Suprapubic skin (tissue), 4 donors: ENCODE measurements around the gene MOGAT3. TPM values are rescaled to one million over a fixed set of nuclear protein-coding genes. Genes with fewer than 3 reads are reported as not detected.

ENCODE experiments used
- DNase-seq, 2 donors: peaks; one replicate each; pipeline ENCODE4 v3.0.0-alpha.2; 2019; ENCODE audit warnings: low spot score in 2 of 2
- H3K27ac ChIP-seq: fragments of 200-600 bp; sonication (generic); one replicate; pipeline ENCODE4 v1.5.1; 2019
- H3K27me3 ChIP-seq: fragments of 200-600 bp; sonication (generic); one replicate; pipeline ENCODE4 v1.5.1; 2019
- H3K36me3 ChIP-seq: fragments of 200-600 bp; sonication (generic); one replicate; pipeline ENCODE4 v1.5.1; 2019
- H3K4me1 ChIP-seq: fragments of 200-600 bp; sonication (generic); one replicate; pipeline ENCODE4 v1.5.1; 2019
- H3K4me3 ChIP-seq: fragments of 200-600 bp; sonication (generic); one replicate; pipeline ENCODE4 v1.5.1; 2019; ENCODE audit warnings: mild to moderate bottlenecking
- H3K9me3 ChIP-seq: fragments of 200-600 bp; sonication (generic); one replicate; pipeline ENCODE4 v1.5.1; 2019
- CTCF ChIP-seq, 2 donors: fragments of 200-600 bp in 1 of 2; fragments of 450-650 bp in 1 of 2; sonication (generic) in 1 of 2; IDR thresholded peaks; one replicate each; pipeline ENCODE4 v1.5.1; 2016 to 2019; ENCODE audit warnings: antibody characterized with exemption in 2 of 2, mild to moderate bottlenecking in 1 of 2, moderate library complexity in 1 of 2
- EP300 ChIP-seq: sonication (generic); formaldehyde crosslinking; IDR thresholded peaks from one replicate; pipeline ENCODE4 v1.6.1; 2017; ENCODE audit warnings: antibody characterized with exemption
- POLR2A ChIP-seq, 2 donors: fragments of 450-650 bp; IDR thresholded peaks; one replicate each; pipeline ENCODE4 v1.6.1; 2017; ENCODE audit warnings: antibody characterized with exemption in 2 of 2, mild to moderate bottlenecking in 2 of 2, moderate library complexity in 2 of 2
- POLR2AphosphoS5 ChIP-seq, 3 donors: sonication (generic); formaldehyde crosslinking; IDR thresholded peaks; one replicate each; pipeline ENCODE4 v1.6.1; 2017; ENCODE audit warnings: antibody characterized with exemption in 3 of 3
- WGBS: methylation state at CpG from one replicate; pipeline ENCODE4 v1.1.5; 2018; 5-methylcytosine and 5-hydroxymethylcytosine counted together
- total RNA-seq, 4 donors: library from RNA; depleted of rRNA; stranded (reverse); fragments of >200 nt; gene quantifications; one replicate each; pipeline ENCODE4 v1.1.0, GENCODE V29; 2016

Gene MOGAT3
- total RNA-seq, 4 donors from 2014 or later = not detected

GRCh38 chr7:101171442-101171837 is 29.4 kb downstream of the MOGAT3 start:
- WGBS = 3% methylated on average over 12 of the region's 13 CpGs
- Histone ChIP-seq H3K36me3 (no peaks in the 10 kb centered on the region), H3K9me3 (no peaks in the 10 kb centered on the region), H3K4me3 (no peak overlapping the region), H3K27me3 (peaks cover 100% of the 10 kb centered on the region), H3K27ac (no peak overlapping the region), H3K4me1 (peaks cover 51% of the 10 kb centered on the region)
- TF ChIP-seq EP300 = no peak
- TF ChIP-seq POLR2A (IDR thresholded peaks at IDR 0.05) = no peak
- TF ChIP-seq POLR2AphosphoS5 (IDR thresholded peaks at IDR 0.05) = no peak
- no peak for TF ChIP-seq CTCF (IDR thresholded peaks at IDR 0.05)
- no peak for DNase-seq

GRCh38 chr7:101170617-101171441 is 30.0 kb downstream of the MOGAT3 start:
- DNase-seq = no peak
- 2% methylated on average over 17 of the region's 17 CpGs for WGBS
- no peak overlapping the region for H3K4me3 ChIP-seq
- no peak for TF ChIP-seq EP300
- TF ChIP-seq POLR2A (IDR thresholded peaks at IDR 0.05) = no peak
- no peak for TF ChIP-seq POLR2AphosphoS5 (IDR thresholded peaks at IDR 0.05)
- TF ChIP-seq CTCF (IDR thresholded peaks at IDR 0.05) = no peak
- H3K27me3 ChIP-seq = peaks cover 100% of the 10 kb centered on the region
- H3K27ac ChIP-seq = no peak overlapping the region
- H3K9me3 ChIP-seq = no peaks in the 10 kb centered on the region
- H3K36me3 ChIP-seq = no peaks in the 10 kb centered on the region
- peaks cover 58% of the 10 kb centered on the region for H3K4me1 ChIP-seq

DNA sequence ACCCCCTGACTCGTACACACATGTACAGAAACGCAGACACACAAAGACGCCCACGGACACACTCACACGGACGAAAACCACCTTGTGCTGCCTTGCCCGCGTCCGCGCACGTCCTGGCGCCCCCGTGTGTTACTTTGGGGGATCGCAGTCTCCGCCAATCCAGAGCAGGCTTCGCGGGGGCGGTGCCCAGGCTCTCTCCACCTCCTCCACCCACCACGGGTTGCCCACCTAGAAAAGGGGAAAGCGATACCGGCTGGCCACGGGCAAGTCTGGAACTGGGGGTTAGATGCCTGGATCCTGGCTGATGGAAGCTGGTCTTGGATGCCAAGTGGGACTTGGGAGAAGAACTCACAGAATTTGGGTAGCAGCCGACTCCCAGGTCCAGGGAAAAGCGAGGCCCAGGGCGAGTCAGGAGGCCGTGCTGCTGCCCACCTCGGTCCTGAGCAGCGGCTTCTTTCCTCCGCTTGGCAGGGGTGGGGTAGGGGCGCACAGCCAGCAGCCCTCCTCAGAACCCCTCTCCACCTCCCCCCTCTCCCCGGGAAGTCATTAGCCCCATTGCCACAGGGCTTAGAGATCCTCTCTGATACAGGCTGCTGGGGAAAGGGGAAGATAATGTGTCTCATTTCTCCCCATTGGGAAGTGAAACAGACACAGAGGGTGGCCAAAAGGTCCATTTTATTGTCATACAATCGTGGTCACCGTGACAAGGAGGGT is 30.8 kb downstream of the MOGAT3 start:
- WGBS = 0% methylated on average over 8 of the region's 33 CpGs
- Histone ChIP-seq H3K36me3 (no peaks in the 10 kb centered on the region), H3K27me3 (peaks cover 100% of the 10 kb centered on the region), H3K4me3 (no peak overlapping the region), H3K9me3 (no peaks in the 10 kb centered on the region), H3K27ac (no peak overlapping the region), H3K4me1 (peaks cover 66% of the 10 kb centered on the region)
- no peak for TF ChIP-seq POLR2AphosphoS5 (IDR thresholded peaks at IDR 0.05)
- peak; percentile 32 to 93 for TF ChIP-seq CTCF (IDR thresholded peaks at IDR 0.05)
- TF ChIP-seq POLR2A (IDR thresholded peaks at IDR 0.05) = no peak
- DNase-seq = peak; percentile 80 to 85

DNA sequence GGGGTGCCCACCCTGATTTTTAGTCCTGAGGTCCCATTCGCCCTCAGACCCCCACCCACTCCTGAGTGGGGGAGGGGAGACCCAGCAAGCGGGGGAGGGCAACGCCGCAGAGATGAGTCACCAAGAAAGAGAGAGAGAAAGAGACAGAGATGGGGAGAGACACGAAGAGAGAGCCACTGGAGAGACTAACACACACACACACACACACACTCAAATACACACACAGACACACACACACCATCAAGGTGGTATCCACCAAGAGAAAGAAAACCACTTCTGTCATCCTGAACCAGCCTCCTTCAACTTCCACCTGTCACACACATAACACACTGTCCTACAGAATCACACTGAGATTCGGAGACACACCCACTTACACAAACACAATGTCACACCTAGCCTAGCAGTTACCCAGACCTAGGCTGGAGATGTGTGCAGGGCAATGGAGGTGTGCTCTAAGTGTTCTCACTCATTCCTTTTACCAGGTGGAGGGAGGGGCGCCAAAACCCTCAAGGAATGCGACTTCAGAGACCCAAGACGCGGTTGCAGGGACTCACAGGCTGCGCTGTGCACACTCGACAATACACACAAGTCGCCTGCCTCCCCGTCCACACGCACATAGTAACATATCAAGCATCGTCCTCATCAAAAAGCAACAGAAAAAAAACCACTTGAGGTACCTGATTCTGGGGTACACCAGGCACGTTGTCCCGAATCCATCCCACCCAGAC is 31.6 kb downstream of the MOGAT3 start:
- no peak for DNase-seq
- TF ChIP-seq EP300 (no peak), CTCF (IDR thresholded peaks at IDR 0.05) (no peak), POLR2A (IDR thresholded peaks at IDR 0.05) (no peak), POLR2AphosphoS5 (IDR thresholded peaks at IDR 0.05) (no peak)
- Histone ChIP-seq H3K36me3 (no peaks in the 10 kb centered on the region), H3K9me3 (no peaks in the 10 kb centered on the region), H3K4me1 (peaks cover 72% of the 10 kb centered on the region), H3K4me3 (no peak overlapping the region), H3K27ac (no peak overlapping the region), H3K27me3 (peaks cover 100% of the 10 kb centered on the region)
- 1% methylated on average over 12 of the region's 18 CpGs for WGBS
